ENCODE results near the gene ZNF101. TPM values are rescaled to one million over a fixed set of nuclear protein-coding genes. Genes with fewer than 3 reads are reported as not detected.

ZNF101 gene
- total and polyA plus RNA-seq, 3 donors from 2014 or later: 9.2 to 15.6 (median 12.0) TPM

DNA sequence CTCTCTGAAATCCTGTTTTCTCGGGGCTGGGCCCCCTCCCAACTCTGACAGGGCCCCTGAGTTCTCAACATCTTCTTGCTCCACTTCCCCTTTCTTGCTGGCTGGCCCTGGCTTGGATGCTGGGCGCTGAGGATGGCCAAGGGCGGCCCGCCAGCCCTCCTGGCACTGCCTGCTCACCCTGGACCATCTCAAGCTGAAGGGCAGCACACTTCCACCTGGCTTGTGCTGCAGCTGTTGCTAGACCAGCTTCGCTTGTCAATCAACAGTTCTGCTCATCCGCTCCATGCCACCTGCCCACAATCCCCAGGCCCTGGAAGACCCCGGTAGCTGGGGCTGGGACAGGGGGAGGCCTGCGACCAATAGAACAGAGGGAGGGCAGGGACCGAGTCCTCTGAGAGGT is 18.3 kb upstream of the ZNF101 start:
- Histone ChIP-seq H3K27me3 (no peaks in the 10 kb centered on the region), H3K4me1 (no peaks in the 10 kb centered on the region), H3K4me3 (no peak overlapping the region), H3K27ac (no peak overlapping the region), H3K36me3 (ENCODE audit: low read depth, missing control alignments) (no peaks in the 10 kb centered on the region), H3K9me3 (no peaks in the 10 kb centered on the region)
- 83 to 93% methylated on average over 2 to 9 of the region's 9 CpGs for WGBS, 2 donors
- TF ChIP-seq POLR2A (IDR thresholded peaks at IDR 0.05) (no peak), CTCF (IDR thresholded peaks at IDR 0.05) (no peak)
- DNase-seq: no peak
- intact Hi-C loops (cut with DNase I; ENCODE audit: low total_unique reads): no loop called here

- no peak for TF ChIP-seq CTCF (IDR thresholded peaks at IDR 0.05)
- TF ChIP-seq POLR2A (IDR thresholded peaks at IDR 0.05): no peak
- no peak for DNase-seq
- no peak overlapping the region for H3K4me3 ChIP-seq
- H3K27ac ChIP-seq: no peak overlapping the region
- no peaks in the 10 kb centered on the region for H3K36me3 ChIP-seq (ENCODE audit: low read depth, missing control alignments)
- H3K27me3 ChIP-seq: no peaks in the 10 kb centered on the region
- intact Hi-C loops (cut with DNase I; ENCODE audit: low total_unique reads): no loop called here
- H3K4me1 ChIP-seq: no peaks in the 10 kb centered on the region
- no peaks in the 10 kb centered on the region for H3K9me3 ChIP-seq
- 67% methylated on average over 13 of the region's 13 CpGs for WGBS, 2 donors
These were observed 17.6 kb upstream of the ZNF101 start for GRCh38 chr19:19651076-19651475.

DNA sequence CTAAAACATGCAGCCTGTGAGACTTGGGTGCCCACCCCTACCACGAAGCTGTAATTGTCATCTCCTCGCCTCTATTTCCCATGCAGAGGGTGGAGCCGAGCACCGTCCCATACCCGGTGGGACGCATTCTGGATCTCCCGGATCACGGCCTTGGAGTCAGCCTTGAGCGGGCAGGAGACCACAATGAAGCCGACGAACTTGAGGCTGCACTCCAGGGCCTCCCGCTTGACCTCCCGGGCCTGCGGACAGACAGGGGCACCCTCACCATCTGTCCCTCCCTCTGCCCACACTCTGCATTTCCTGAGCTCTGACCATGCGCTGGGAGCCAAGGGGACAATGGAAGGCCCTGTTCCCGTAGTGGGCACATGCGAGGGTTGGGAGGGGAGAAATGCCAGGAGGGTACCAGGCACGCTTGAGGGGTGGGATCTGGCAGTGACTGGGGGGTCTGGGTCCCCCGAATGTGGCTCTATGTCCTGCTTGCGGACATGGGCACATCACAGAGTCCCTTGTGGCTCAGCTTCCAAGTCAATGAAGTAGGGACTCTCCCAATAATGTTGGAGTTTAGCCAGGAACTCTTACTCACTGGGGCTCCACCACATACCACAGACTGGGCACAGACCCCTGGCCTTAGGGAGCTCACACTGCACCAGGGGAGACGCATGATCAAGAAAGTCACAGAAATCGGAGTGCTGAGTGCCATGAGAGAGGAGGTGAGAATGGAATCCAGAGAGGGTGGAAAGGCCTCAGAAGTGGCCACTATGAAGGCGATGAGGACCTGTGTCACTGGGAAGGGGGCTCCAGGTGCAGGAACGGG is 15.9 kb upstream of the ZNF101 start:
- Histone ChIP-seq H3K4me3 (no peak overlapping the region), H3K36me3 (ENCODE audit: low read depth, missing control alignments) (no peaks in the 10 kb centered on the region), H3K4me1 (no peaks in the 10 kb centered on the region), H3K9me3 (no peaks in the 10 kb centered on the region), H3K27ac (no peak overlapping the region), H3K27me3 (no peaks in the 10 kb centered on the region)
- TF ChIP-seq CTCF (IDR thresholded peaks at IDR 0.05): no peak
- DNase-seq: no peak
- intact Hi-C loops (cut with DNase I; ENCODE audit: low total_unique reads): no loop called here
- 90 to 93% methylated on average over 16 to 24 of the region's 24 CpGs for WGBS, 2 donors

- Histone ChIP-seq H3K4me3 (no peak overlapping the region), H3K27ac (no peak overlapping the region), H3K4me1 (no peaks in the 10 kb centered on the region), H3K36me3 (ENCODE audit: low read depth, missing control alignments) (no peaks in the 10 kb centered on the region), H3K9me3 (no peaks in the 10 kb centered on the region), H3K27me3 (no peaks in the 10 kb centered on the region)
- WGBS, 2 donors: 93 to 97% methylated on average over 12 to 21 of the region's 23 CpGs
- no peak for DNase-seq
- TF ChIP-seq CTCF (IDR thresholded peaks at IDR 0.05): no peak
- intact Hi-C loops (cut with DNase I; ENCODE audit: low total_unique reads): no loop called here
These were observed 15.0 kb upstream of the ZNF101 start for GRCh38 chr19:19653597-19654147.

DNA sequence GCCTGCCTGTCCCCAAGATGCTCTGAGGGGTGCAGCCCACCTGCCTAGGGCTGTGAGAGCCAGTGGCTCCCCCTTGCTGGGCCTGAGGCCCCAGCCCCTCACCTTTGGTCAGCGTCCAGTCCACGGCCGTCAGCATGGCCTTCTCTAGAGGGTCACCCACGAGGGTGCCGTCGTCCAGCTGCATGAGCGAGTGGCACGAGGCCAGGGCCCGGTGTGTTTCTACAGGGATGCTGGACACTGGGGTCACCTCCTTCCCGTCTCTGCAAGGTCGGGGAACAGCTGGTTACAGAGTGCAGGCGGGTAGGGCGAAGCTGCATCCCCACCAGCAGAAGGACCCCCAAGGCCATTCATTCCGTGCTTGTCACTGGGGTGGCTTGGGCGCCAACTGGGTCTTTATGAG is 14.2 kb upstream of the ZNF101 start:
- 84 to 92% methylated on average over 9 to 14 of the region's 15 CpGs for WGBS, 2 donors
- no peak overlapping the region for H3K4me3 ChIP-seq
- no peaks in the 10 kb centered on the region for H3K36me3 ChIP-seq (ENCODE audit: low read depth, missing control alignments)
- DNase-seq: no peak
- H3K27me3 ChIP-seq: no peaks in the 10 kb centered on the region
- TF ChIP-seq POLR2A (IDR thresholded peaks at IDR 0.05) (no peak), CTCF (IDR thresholded peaks at IDR 0.05) (no peak)
- no peaks in the 10 kb centered on the region for H3K4me1 ChIP-seq
- H3K9me3 ChIP-seq: no peaks in the 10 kb centered on the region
- H3K27ac ChIP-seq: no peak overlapping the region
- intact Hi-C loops (cut with DNase I; ENCODE audit: low total_unique reads): no loop called here

Measured in testis (tissue), 3 donors.